HL-60 (cell line): ENCODE measurements around the gene TMEM266.

Source experiments
- DNase-seq, 2 experiments: peaks; one replicate each; pipeline ENCODE4 v3.0.0-alpha.2; 2010 to 2020; ENCODE audit warnings: low read depth in 1 of 2, low spot score in 1 of 2
- H3K27ac ChIP-seq: fragments of 250-450 bp; sonication (Bioruptor Pico); replicated peaks from 2 replicates; pipeline ENCODE4 v1.5.1; 2020; ENCODE audit warnings: mild to moderate bottlenecking, moderate library complexity
- H3K27me3 ChIP-seq: fragments of 250-450 bp; sonication (Bioruptor Pico); 2 replicates; pipeline ENCODE4 v1.5.1; 2021; ENCODE audit warnings: mild to moderate bottlenecking, moderate library complexity; ENCODE audit not compliant: insufficient read depth, poor library complexity, severe bottlenecking
- H3K4me3 ChIP-seq: replicated peaks from 2 replicates; pipeline ENCODE4 v1.5.1; 2011; ENCODE audit warnings: mild to moderate bottlenecking, control low read depth, low read length; ENCODE audit not compliant: insufficient read depth
- GABPA ChIP-seq: IDR thresholded peaks from 2 replicates; pipeline ENCODE4 v1.6.1; 2012; ENCODE audit warnings: low read depth
- POLR2AphosphoS5 ChIP-seq: IDR thresholded peaks from 2 replicates; pipeline ENCODE4 v1.6.1; 2012; ENCODE audit warnings: low read depth
- SPI1 ChIP-seq: IDR thresholded peaks from 2 replicates; pipeline ENCODE4 v1.6.1; 2012; ENCODE audit warnings: low read depth, mild to moderate bottlenecking, borderline replicate concordance
- TF ChIP-seq, protein P1 (sequence below): IDR thresholded peaks from one replicate; pipeline ENCODE4 v1.5.1; 2011; ENCODE audit warnings: low read length, control low read depth, inconsistent platforms; ENCODE audit not compliant: insufficient read depth
- TF ChIP-seq, protein P2 (sequence below): IDR thresholded peaks from 2 replicates; pipeline ENCODE4 v1.6.1; 2012; ENCODE audit warnings: low read depth; ENCODE audit not compliant: insufficient replicate concordance

TMEM266 gene

DNA sequence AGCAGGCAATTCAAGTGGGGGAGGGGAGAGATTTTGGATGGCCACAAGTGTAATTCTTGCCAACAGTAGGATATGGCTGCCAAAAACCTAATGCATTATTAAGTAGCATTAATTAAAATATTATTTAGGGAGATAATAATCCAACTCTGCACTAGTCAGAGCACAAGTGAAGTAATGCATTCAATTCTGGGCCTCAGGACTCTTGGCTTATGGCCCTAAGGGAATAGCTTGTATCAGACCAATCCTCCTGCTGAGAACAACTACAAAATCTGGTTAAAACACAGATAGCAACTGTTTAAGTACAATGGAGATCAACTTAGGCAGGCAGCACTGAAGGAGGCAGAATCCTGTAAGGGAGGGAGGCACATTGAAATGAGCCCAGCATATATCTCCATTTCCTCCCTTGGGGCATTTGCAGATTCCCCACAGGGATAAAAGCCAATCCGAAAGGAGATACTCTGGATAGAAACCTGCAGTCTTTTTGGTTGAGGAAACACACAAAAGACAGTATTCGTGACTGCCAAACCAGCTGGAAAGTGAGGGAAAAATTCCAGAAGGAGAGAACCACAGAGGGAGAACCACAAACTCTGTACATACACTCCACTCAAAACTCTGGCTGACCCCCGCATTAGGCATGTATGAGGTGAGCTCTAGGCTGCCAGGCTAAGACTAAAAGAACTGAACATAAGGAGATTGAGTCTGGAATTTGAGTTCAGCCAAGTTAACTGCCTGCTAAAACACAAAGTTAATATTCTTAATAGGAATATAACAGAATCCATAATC, 194.1 kb downstream of the TMEM266 start:
- Histone ChIP-seq H3K27me3 (no peaks in the 10 kb centered on the region), H3K27ac (no peak overlapping the region), H3K4me3 (no peak overlapping the region)
- TF ChIP-seq, protein P1, sequence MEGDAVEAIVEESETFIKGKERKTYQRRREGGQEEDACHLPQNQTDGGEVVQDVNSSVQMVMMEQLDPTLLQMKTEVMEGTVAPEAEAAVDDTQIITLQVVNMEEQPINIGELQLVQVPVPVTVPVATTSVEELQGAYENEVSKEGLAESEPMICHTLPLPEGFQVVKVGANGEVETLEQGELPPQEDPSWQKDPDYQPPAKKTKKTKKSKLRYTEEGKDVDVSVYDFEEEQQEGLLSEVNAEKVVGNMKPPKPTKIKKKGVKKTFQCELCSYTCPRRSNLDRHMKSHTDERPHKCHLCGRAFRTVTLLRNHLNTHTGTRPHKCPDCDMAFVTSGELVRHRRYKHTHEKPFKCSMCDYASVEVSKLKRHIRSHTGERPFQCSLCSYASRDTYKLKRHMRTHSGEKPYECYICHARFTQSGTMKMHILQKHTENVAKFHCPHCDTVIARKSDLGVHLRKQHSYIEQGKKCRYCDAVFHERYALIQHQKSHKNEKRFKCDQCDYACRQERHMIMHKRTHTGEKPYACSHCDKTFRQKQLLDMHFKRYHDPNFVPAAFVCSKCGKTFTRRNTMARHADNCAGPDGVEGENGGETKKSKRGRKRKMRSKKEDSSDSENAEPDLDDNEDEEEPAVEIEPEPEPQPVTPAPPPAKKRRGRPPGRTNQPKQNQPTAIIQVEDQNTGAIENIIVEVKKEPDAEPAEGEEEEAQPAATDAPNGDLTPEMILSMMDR = no peak
- TF ChIP-seq SPI1 = no peak
- no peak for TF ChIP-seq GABPA
- no peak for TF ChIP-seq POLR2AphosphoS5
- TF ChIP-seq, protein P2, sequence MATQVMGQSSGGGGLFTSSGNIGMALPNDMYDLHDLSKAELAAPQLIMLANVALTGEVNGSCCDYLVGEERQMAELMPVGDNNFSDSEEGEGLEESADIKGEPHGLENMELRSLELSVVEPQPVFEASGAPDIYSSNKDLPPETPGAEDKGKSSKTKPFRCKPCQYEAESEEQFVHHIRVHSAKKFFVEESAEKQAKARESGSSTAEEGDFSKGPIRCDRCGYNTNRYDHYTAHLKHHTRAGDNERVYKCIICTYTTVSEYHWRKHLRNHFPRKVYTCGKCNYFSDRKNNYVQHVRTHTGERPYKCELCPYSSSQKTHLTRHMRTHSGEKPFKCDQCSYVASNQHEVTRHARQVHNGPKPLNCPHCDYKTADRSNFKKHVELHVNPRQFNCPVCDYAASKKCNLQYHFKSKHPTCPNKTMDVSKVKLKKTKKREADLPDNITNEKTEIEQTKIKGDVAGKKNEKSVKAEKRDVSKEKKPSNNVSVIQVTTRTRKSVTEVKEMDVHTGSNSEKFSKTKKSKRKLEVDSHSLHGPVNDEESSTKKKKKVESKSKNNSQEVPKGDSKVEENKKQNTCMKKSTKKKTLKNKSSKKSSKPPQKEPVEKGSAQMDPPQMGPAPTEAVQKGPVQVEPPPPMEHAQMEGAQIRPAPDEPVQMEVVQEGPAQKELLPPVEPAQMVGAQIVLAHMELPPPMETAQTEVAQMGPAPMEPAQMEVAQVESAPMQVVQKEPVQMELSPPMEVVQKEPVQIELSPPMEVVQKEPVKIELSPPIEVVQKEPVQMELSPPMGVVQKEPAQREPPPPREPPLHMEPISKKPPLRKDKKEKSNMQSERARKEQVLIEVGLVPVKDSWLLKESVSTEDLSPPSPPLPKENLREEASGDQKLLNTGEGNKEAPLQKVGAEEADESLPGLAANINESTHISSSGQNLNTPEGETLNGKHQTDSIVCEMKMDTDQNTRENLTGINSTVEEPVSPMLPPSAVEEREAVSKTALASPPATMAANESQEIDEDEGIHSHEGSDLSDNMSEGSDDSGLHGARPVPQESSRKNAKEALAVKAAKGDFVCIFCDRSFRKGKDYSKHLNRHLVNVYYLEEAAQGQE = no peak
- DNase-seq = no peak
